Posterior cingulate gyrus (tissue), 11 donors: Measurements from ENCODE around the gene IMPA2.
A peak's percentile ranks its signal among the peaks of the same experiment; 100 is the strongest.
"Not testable (repeated sequence)": the region's sequence is repeated elsewhere in the genome, so short reads cannot be mapped to it uniquely, and the experiment has no call there.

Experiments
- DNase-seq, 10 donors: peaks; one replicate each; pipeline versions ENCODE4 v3.0.0 to v3.0.0-alpha.2; 2020 to 2021; ENCODE audit warnings: mixed read lengths in 3 of 10
- intact Hi-C: fragments of 100-400 bp; cut with DNase I; formaldehyde crosslinking; loops from one replicate; pipeline ENCODE4 v1.15.1; 2023

IMPA2 gene

GRCh38 chr18:12060182-12060870, 79.0 kb downstream of the IMPA2 start:
- DNase-seq: peak in 1 of 10 donors; percentile 86
- intact Hi-C loops: no loop called here

DNA sequence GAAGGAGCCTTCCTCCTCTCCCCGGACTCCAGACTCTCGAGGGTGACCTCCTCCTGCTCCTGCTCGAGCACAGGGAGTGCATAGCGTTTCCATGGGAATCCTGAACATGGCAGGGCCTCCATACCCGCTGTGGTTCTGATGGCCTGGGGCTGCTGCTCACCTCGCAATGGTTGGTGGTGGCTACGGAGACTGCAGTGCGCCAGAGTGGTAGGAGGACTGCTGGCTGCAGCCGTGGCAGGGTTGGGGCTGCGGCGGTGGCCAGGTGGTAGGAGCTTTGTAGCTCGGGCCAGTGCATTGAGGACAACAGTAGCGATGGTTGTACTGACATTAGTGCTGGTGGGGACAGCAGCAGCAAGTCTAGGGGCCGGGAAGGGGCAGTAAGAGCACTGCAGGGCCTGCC, 80.4 kb downstream of the IMPA2 start:
- DNase-seq: peak in 1 of 10 donors; percentile 87
- intact Hi-C loops: no loop called here

DNA sequence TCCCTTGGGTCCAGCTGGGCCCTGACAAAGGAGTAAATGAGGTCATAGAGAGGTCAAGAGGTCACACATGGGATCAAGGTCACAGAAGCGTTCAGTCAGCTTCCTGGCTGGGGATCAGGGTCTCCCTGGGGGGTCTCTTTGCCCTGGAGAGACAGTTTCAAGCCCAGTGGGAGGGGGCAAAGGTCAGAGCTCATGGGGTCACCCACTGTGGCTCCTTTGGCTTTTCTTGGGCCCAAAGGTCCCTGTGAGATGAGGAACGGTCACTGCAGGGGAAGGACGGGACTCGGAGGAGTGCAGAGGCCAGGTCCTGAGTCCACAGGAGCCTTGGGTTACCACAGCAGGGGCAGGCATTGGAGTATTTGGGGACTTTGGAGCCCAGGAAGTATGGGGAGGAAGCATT, 81.7 kb downstream of the IMPA2 start:
- intact Hi-C loops: no loop called here
- peak in 1 of 10 donors; percentile 33 for DNase-seq

DNA sequence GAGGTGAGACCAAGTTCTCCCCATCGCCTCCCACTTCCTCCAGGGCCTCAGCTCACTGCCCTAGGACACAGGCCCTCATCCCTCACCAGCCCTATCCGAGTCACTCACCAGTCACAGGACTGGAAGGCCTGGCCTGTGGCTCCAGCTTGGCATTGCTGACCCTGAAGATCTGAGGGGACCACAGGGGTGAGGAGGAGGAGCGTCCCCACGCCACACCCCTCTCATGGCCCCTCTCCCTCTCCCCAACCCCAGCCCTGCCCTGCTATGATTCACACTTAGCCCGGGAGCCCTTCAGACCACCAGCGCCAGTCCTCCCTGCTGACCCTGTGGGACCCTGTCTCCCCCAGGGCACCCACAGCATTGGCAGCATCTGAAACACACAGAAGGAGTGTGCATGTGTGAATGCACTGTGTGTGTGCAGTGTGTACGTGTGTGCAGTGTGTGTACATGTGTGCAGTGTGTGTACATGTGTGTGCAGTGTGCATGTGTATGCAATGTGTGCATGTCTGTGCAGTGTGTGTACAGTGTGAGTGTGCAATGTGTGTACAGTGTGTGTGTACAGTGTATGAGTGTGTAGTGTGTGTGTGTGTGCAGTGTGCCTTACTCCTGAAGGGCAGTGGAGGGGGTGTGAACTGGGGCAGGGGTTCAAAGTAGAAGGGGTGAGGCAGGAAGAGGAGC, 82.9 kb downstream of the IMPA2 start:
- intact Hi-C loops: no loop called here
- DNase-seq: peak in 1 of 10 donors; percentile 72

DNA sequence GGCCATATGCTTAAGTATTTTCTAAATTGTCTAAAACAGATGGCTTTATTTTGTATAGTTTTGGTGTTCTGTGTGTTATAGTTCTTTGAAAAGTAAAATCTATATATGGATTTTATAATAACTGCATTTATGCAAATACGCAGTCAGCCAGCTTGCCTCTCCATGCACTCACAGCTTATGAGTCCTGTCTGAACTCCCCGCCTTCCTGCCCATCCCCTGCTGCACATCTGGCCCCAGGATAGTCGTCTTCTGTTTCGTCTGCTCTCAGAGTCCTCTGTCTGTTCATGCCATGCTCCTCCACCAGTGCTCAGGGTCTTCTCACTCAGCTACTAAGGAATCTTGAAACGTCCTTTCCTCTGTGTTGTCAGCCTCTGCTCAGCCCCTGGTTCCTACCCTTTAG, 84.1 kb downstream of the IMPA2 start:
- DNase-seq: no peak
- intact Hi-C loops: no loop called here

GRCh38 chr18:12066910-12067511, 85.7 kb downstream of the IMPA2 start:
- intact Hi-C loops: no loop called here
- peak in 1 of 10 donors; percentile 76 for DNase-seq

- DNase-seq: no peak
- intact Hi-C loops: no loop called here
Observed at GRCh38 chr18:12067671-12068070, 86.4 kb downstream of the IMPA2 start.

DNA sequence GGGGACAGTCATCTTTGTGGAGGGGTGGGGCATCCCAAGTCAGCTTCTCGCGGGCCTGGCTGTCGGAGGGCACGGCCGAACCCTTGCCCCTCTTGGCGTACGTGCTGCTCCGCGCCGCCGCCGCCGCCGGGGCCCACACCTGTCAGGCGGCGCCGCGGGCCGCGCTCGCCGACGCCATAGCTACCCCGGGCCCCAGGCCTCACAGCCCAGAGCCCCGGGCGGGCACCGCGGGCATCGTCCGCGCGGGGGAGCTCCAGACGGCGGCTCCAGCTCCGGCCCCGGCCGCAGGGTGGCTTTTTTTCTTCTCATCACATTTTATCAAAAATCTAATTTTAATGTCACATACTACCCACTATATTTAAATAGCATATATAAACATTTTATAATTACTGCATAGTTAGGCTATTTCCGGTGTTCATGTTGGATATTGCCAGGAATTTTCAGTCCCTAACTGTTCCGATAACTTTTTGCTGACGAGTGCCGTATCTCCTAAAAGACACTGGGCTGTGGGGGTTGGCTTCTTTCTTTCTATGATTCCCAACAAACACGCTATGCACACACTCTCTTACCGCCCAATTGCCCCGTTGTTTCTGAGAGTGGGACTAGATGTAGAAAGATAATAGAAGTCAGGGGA, 87.1 kb downstream of the IMPA2 start:
- intact Hi-C loops: not testable (repeated sequence)
- DNase-seq: peak in 1 of 10 donors; percentile 78

GRCh38 chr18:12068950-12069320, 87.6 kb downstream of the IMPA2 start:
- intact Hi-C loops: no loop called here
- no peak for DNase-seq

DNA sequence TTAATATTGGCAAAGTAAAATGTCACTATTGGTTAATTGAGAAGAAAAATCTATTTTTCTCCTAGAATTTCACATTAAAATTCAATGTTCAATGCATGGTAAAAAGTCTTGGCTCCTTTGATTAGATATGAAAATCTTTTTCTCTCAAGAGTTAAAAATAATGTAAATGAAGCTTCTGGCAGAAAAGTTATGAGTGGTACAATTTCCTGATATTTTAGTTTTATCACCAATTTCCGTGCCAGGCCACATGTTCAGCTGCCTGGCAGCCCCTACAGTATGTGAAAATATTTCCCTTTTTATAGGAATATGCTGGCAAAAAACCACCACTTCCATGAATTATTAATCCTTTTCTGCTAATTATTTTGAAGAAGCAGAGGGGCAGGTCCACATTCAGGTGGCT, 89.8 kb downstream of the IMPA2 start:
- intact Hi-C loops, DNase-seq: not testable (repeated sequence)

- intact Hi-C loops: no loop called here
- no peak for DNase-seq
Observed at GRCh38 chr18:12072996-12073395, 91.7 kb downstream of the IMPA2 start.

- intact Hi-C loops: no loop called here
- DNase-seq: peak in 1 of 10 donors; percentile 48
Observed at GRCh38 chr18:12074736-12075135, 93.4 kb downstream of the IMPA2 start.

GRCh38 chr18:12076424-12077140, 95.3 kb downstream of the IMPA2 start:
- DNase-seq: peak in 1 of 10 donors; percentile 82

DNA sequence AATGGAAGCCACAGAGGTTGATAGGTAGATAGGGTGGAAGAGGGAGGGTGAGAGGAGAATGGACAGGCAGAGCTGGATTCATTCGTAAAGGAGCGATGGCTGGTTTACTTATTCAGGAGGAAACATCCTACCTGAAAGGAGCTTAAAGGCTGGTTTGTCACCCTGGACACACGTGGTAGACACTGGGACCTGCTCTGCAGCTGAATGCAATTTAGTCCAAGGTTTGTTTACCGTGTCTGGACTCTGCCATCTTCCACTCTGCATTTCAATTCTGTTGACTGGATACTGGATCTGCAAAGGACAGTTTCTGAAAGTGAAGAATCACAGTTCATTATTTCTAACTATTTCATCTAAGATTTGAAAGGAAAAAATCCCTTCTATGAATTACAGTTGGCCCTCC, 96.7 kb downstream of the IMPA2 start:
- intact Hi-C loops, DNase-seq: not testable (repeated sequence)

More at GRCh38 chr18:12076424-12077140, 95.3 kb downstream of the IMPA2 start:
- intact Hi-C loops: no loop called here

DNA sequence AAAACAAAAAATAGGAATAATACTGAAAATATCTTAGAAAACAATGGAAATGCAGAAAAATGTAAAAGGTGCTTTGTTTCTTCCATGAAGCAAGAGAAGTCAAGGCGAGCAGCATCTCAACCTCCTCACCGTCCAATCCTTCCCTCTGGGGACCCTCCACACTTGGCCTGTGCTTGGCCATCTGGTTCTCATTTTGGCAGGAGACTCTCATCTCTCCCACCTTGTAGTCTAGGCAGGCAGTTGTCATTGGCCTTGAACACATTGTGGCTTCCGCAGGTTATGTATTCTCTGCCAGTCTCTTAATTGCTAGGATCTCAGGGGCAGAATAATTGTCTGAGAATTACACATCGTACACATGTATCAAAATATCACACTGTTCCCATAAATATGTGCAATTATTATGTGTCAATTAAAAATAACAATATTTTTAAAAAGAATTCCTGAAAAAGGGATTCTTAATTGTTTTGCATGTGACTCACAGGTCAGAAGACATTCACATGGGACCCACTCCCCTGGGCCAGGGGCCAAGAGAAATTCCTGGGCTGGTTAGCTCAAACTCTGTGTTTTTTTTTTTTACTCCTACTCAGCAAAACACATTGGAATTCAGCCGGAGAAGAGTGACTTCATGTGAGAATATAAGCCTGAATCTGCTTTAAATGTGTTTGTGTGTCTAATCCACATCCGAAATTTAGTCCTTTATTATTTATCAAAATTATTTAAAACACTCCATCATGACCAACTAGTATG, 98.4 kb downstream of the IMPA2 start:
- intact Hi-C loops: no loop called here

More for the DNA sequence above, 98.4 kb downstream of the IMPA2 start:
- no peak for DNase-seq
